ENCODE measurements around the gene RPP21.

Gene RPP21

GRCh38 chr6:30356536-30356935 is 11.6 kb downstream of the RPP21 start:
- CTCF ChIA-PET: interaction anchor here (0.8 to 4.2 kb wide), 7 partner anchors 9 to 118 kb away, joined by 3 to 33 read pairs (median 4); partner anchors contain the start of gene TRIM39

DNA sequence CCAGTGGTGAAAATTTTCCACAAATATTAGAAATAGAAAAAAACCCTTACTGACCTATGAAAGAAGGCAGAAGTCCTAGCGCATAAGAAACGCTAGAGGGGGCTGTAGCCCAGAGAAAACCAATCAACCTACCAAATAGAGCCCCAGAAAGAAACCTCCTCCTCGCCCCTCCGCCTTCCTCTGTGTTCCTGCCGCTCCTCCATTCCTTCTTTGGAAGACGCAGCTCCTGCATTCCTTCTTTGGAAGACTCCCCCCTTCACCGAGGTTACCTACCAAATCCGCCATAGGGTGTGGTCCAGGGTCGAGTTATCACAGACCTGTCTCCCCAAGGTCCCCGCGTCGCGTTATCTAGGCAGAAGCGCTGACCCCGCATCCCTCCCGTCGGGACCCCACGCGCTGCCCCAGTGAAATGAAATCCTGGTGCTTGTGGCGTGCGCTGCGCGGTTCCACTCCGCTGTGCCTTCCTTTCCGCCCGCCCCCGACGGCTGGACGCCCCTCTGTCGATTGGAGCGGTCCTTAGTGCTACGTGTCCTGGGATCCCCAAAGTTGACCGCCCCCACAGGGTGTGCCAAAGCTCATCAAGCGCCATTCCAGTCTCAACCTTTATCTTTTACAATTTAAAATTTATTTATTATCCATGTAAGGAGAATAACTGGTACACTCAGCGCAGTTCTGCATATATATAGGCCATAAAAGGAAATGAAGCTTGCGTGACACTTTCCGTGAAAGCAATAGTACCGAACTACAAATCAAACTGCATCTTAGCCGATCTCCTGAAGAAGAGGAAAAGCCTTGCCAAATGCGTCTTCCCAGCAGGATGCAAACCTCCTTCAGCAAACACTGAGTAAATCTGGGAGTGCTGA is 13.0 kb downstream of the RPP21 start:
- ChIA-PET POLR2A (no interaction called here), CTCF (interaction anchor here (0.6 to 4.5 kb wide), 32 partner anchors 9 to 699 kb away, joined by 3 to 41 read pairs (median 4); no protein-coding TSS in a partner anchor)
- Histone ChIP-seq H3K36me3 (ENCODE audit: control insufficient read depth in 2 of 2, insufficient read depth in 1 of 2, low read length in 2 of 2) (no peaks in the 10 kb centered on the region), H3K27ac (ENCODE audit: extremely low read depth, low read depth, low read length) (no peak overlapping the region), H3K9me3 (ENCODE audit: control insufficient read depth, insufficient read depth, low read depth, low read length) (no peaks in the 10 kb centered on the region), H3K4me3 (ENCODE audit: low read depth, low read length) (peak overlapping the region; percentile 53), H3K4me1 (ENCODE audit: control insufficient read depth, insufficient read depth, low read length) (no peaks in the 10 kb centered on the region)
- TF ChIP-seq ZNF133 (tag by site-specific recombination; IDR thresholded peaks at IDR 0.05) (no peak), PATZ1 (tag by site-specific recombination; IDR thresholded peaks at IDR 0.05) (peak; percentile 56), ZNF654 (tag by site-specific recombination; IDR thresholded peaks at IDR 0.05; ENCODE audit: low read depth) (peak; percentile 90), ZFP69B (tag by site-specific recombination; IDR thresholded peaks at IDR 0.05) (no peak), ZNF548 (tag by site-specific recombination; IDR thresholded peaks at IDR 0.05) (no peak), ZBTB8A (tag by site-specific recombination; IDR thresholded peaks at IDR 0.05) (no peak; the same call in 1 of the 2 replicates), ZNF155 (tag by site-specific recombination; IDR thresholded peaks at IDR 0.05) (no peak), KLF10 (tag by site-specific recombination; IDR thresholded peaks at IDR 0.05) (no peak), ZNF544 (tag by site-specific recombination; IDR thresholded peaks at IDR 0.05) (no peak), PRDM4 (tag by site-specific recombination; IDR thresholded peaks at IDR 0.05) (peak; percentile 65), KLF1 (tag by site-specific recombination; IDR thresholded peaks at IDR 0.05) (no peak; the same call in 1 of the 2 replicates), ZNF302 (tag by site-specific recombination; IDR thresholded peaks at IDR 0.05; ENCODE audit: low read depth) (no peak), ZNF530 (tag by site-specific recombination; IDR thresholded peaks at IDR 0.05; ENCODE audit: low read depth) (no peak), ZNF248 (tag by site-specific recombination; IDR thresholded peaks at IDR 0.05) (no peak), KLF16 (tag by site-specific recombination; IDR thresholded peaks at IDR 0.05) (no peak), ZNF394 (tag by site-specific recombination; IDR thresholded peaks at IDR 0.05; ENCODE audit: borderline replicate concordance) (peak; percentile 37; the same call in 1 of the 2 replicates), ZNF585B (tag by site-specific recombination; IDR thresholded peaks at IDR 0.05) (no peak)
- TF ChIP-seq, protein P1, sequence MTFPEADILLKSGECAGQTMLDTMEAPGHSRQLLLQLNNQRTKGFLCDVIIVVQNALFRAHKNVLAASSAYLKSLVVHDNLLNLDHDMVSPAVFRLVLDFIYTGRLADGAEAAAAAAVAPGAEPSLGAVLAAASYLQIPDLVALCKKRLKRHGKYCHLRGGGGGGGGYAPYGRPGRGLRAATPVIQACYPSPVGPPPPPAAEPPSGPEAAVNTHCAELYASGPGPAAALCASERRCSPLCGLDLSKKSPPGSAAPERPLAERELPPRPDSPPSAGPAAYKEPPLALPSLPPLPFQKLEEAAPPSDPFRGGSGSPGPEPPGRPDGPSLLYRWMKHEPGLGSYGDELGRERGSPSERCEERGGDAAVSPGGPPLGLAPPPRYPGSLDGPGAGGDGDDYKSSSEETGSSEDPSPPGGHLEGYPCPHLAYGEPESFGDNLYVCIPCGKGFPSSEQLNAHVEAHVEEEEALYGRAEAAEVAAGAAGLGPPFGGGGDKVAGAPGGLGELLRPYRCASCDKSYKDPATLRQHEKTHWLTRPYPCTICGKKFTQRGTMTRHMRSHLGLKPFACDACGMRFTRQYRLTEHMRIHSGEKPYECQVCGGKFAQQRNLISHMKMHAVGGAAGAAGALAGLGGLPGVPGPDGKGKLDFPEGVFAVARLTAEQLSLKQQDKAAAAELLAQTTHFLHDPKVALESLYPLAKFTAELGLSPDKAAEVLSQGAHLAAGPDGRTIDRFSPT (tag by site-specific recombination; IDR thresholded peaks at IDR 0.05): no peak
- TF ChIP-seq, protein P2, sequence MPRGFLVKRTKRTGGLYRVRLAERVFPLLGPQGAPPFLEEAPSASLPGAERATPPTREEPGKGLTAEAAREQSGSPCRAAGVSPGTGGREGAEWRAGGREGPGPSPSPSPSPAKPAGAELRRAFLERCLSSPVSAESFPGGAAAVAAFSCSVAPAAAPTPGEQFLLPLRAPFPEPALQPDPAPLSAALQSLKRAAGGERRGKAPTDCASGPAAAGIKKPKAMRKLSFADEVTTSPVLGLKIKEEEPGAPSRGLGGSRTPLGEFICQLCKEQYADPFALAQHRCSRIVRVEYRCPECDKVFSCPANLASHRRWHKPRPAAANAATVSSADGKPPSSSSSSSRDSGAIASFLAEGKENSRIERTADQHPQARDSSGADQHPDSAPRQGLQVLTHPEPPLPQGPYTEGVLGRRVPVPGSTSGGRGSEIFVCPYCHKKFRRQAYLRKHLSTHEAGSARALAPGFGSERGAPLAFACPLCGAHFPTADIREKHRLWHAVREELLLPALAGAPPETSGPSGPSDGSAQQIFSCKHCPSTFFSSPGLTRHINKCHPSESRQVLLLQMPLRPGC (tag by site-specific recombination; IDR thresholded peaks at IDR 0.05): no peak

More at GRCh38 chr6:30356536-30356935, 11.6 kb downstream of the RPP21 start:
- TF ChIP-seq, protein P3, sequence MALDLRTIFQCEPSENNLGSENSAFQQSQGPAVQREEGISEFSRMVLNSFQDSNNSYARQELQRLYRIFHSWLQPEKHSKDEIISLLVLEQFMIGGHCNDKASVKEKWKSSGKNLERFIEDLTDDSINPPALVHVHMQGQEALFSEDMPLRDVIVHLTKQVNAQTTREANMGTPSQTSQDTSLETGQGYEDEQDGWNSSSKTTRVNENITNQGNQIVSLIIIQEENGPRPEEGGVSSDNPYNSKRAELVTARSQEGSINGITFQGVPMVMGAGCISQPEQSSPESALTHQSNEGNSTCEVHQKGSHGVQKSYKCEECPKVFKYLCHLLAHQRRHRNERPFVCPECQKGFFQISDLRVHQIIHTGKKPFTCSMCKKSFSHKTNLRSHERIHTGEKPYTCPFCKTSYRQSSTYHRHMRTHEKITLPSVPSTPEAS (tag by site-specific recombination; IDR thresholded peaks at IDR 0.05): no peak
- TF ChIP-seq, protein P4, sequence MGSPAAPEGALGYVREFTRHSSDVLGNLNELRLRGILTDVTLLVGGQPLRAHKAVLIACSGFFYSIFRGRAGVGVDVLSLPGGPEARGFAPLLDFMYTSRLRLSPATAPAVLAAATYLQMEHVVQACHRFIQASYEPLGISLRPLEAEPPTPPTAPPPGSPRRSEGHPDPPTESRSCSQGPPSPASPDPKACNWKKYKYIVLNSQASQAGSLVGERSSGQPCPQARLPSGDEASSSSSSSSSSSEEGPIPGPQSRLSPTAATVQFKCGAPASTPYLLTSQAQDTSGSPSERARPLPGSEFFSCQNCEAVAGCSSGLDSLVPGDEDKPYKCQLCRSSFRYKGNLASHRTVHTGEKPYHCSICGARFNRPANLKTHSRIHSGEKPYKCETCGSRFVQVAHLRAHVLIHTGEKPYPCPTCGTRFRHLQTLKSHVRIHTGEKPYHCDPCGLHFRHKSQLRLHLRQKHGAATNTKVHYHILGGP (tag by site-specific recombination; IDR thresholded peaks at IDR 0.05): 0 out of 2 replicates have a peak, but pooled peaks have one; percentile 23
- Histone ChIP-seq H3K9me3 (ENCODE audit: control insufficient read depth, insufficient read depth, low read depth, low read length) (no peaks in the 10 kb centered on the region), H3K36me3 (ENCODE audit: control insufficient read depth in 2 of 2, insufficient read depth in 1 of 2, low read length in 2 of 2) (no peaks in the 10 kb centered on the region), H3K4me3 (ENCODE audit: low read depth, low read length) (no peak overlapping the region), H3K4me1 (ENCODE audit: control insufficient read depth, insufficient read depth, low read length) (no peaks in the 10 kb centered on the region), H3K27ac (ENCODE audit: extremely low read depth, low read depth, low read length) (no peak overlapping the region)
- POLR2A ChIA-PET: no interaction called here
